Muscle layer of colon (tissue), 2 donors: ENCODE results near the gene PATL1.
A peak's percentile ranks its signal among the peaks of the same experiment; 100 is the strongest.
"Not testable (repeated sequence)": the region's sequence is repeated elsewhere in the genome, so short reads cannot be mapped to it uniquely, and the experiment has no call there.

ENCODE experiments used
- H3K27ac ChIP-seq: one replicate; pipeline ENCODE4 v1.7.0; 2013; ENCODE audit warnings: low read depth, mild to moderate bottlenecking, low read length, moderate library complexity
- H3K27me3 ChIP-seq, 2 donors: one replicate each; pipeline ENCODE4 v1.7.0; 2013; ENCODE audit warnings: low read length in 2 of 2, mild to moderate bottlenecking in 2 of 2; ENCODE audit not compliant: insufficient read depth in 2 of 2, control insufficient read depth in 1 of 2
- H3K36me3 ChIP-seq: one replicate; pipeline ENCODE4 v1.7.0; 2013; ENCODE audit warnings: mild to moderate bottlenecking, low read length; ENCODE audit not compliant: insufficient read depth
- H3K4me1 ChIP-seq: one replicate; pipeline ENCODE4 v1.7.0; 2013; ENCODE audit warnings: mild to moderate bottlenecking, low read length; ENCODE audit not compliant: insufficient read depth
- H3K4me3 ChIP-seq, 2 donors: one replicate each; pipeline ENCODE4 v1.7.0; 2013; ENCODE audit warnings: low read length in 2 of 2, low read depth in 1 of 2, mild to moderate bottlenecking in 1 of 2, moderate library complexity in 1 of 2
- H3K9ac ChIP-seq: one replicate; pipeline ENCODE4 v1.7.0; 2013; ENCODE audit warnings: low read length
- H3K9me3 ChIP-seq: one replicate; pipeline ENCODE4 v1.7.0; 2013; ENCODE audit warnings: mild to moderate bottlenecking, low read length
- donor health status: abdominal sarcoma.
- donor health status: Adenocarcinoma of cecum.

PATL1 gene

DNA sequence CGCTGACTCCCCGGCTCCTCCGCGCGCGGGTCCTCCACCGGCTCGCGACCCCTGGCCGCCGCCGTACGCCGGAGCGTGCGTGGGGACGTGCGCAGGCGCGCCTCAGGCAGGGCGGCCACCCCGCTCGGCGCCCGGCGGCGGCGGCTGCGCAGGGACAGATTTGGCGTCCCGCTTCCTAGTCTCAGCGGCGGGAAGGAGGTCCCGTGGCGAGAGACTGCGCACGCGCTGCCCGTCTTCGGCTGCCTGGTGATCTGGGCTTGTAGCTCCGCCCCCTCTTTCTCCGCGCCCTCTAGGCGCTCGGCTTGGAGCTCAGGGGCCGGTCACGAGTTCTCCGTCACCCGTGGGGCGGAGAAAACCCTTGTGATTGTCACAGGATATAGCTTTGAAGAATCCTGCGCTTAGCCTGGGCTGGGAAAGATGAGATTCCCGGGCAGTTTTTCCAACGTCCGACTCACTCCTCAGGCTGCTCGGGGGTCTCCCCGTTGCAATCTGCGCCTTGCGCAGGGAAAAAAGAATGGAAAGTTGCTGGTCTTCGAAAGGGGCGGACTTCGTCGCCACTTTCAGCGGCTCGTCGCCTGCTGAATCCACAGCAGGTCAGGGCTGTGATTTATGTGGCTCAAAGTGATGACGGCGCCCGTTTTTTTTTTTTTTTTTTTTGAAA, at the start of gene PATL1:
PATL1 (minus strand) TSS at position 88 of the 661 bp plus-strand sequence. CDS start 142 bp downstream, outside the sequence.
- Histone ChIP-seq H3K4me1 (peaks cover 22% of the 10 kb centered on the region), H3K36me3 (peaks cover 24% of the 10 kb centered on the region), H3K9me3 (no peaks in the 10 kb centered on the region), H3K9ac (peak within 1 kb of the TSS; percentile 79), H3K27me3 (no peaks in the 10 kb centered on the region), H3K27ac (peak within 1 kb of the TSS; percentile 99), H3K4me3 (peak within 1 kb of the TSS; percentile 77 to 92)

GRCh38 chr11:59716051-59716450, 47.2 kb upstream of the PATL1 start:
- Histone ChIP-seq H3K27me3 (no peaks in the 10 kb centered on the region), H3K36me3 (no peaks in the 10 kb centered on the region), H3K4me1 (no peaks in the 10 kb centered on the region), H3K4me3 (no peak overlapping the region), H3K27ac (no peak overlapping the region), H3K9me3 (no peaks in the 10 kb centered on the region), H3K9ac (no peak overlapping the region)

GRCh38 chr11:59713745-59714144, 44.9 kb upstream of the PATL1 start, which contains the start of gene OR10V1:
TSS of gene OR10V1 (minus strand) at chr11:59713845. CDS start at chr11:59713845, 0 bp downstream.
- Histone ChIP-seq H3K4me1 (no peaks in the 10 kb centered on the region), H3K9me3 (no peaks in the 10 kb centered on the region), H3K27ac (no peak within 1 kb of the TSS), H3K36me3 (no peaks in the 10 kb centered on the region), H3K27me3 (no peaks in the 10 kb centered on the region), H3K9ac (no peak within 1 kb of the TSS), H3K4me3 (no peak within 1 kb of the TSS)

DNA sequence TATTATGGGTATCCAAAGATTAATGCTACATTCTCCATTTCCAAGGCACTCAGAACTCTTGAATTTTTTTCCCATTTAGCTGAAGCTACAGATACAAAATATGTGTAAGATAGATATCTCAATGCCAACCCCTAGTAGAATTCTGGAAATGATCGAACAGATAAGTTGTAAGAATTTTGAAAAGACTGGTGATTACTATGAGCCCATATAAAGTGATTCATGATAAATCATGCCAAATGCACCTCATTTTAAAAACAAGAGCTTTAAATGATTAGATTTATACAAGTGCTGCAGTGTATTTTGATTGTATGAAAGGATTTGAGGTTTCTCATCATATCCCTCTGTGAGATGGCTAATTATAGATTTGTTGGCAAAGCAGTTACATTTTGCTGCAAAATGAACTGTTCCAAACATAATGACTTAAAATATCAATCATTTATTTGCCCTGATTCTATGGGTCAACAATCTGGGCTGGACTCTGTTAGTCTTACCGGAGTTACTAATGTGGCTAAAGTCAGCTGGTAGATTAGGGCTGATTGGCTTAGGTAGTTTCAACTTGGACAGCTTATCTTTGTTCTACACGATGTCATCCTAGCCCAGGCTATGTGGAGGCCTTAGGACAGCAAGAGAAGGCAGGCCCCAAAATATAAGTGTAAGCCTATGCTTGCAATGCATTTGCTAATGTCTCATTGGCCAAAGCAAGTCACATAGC, 41.5 kb upstream of the PATL1 start:
- no peak overlapping the region for H3K4me3 ChIP-seq
- H3K4me1 ChIP-seq: no peaks in the 10 kb centered on the region
- no peak overlapping the region for H3K9ac ChIP-seq
- no peaks in the 10 kb centered on the region for H3K27me3 ChIP-seq
- no peaks in the 10 kb centered on the region for H3K36me3 ChIP-seq
- H3K27ac ChIP-seq: no peak overlapping the region
- no peaks in the 10 kb centered on the region for H3K9me3 ChIP-seq

DNA sequence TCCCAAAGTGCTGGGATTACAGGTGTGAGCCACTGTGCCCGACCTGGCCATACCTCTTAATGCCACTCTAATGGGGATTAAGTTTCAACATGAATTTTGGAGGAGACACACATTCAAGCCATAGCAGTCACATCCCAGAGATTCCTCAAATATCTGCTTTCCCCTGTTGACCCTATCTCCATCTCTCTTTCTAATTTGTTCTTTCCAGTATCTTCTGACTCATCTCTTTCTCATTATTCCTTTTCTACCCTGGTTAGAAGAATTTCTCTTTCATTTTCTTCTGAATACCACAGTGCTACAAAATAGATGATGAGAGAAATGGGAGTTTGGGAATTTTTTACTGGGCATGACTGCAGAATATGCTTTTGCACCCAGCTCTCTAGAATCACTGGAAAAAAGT, 39.7 kb upstream of the PATL1 start:
- Histone ChIP-seq H3K9ac (no peak overlapping the region), H3K9me3 (no peaks in the 10 kb centered on the region), H3K27me3 (no peaks in the 10 kb centered on the region), H3K27ac (no peak overlapping the region), H3K36me3 (no peaks in the 10 kb centered on the region), H3K4me3 (no peak overlapping the region), H3K4me1 (no peaks in the 10 kb centered on the region)

GRCh38 chr11:59707371-59707770, 38.5 kb upstream of the PATL1 start:
- H3K27ac ChIP-seq: no peak overlapping the region
- no peaks in the 10 kb centered on the region for H3K9me3 ChIP-seq
- no peaks in the 10 kb centered on the region for H3K36me3 ChIP-seq
- H3K9ac ChIP-seq: no peak overlapping the region
- no peaks in the 10 kb centered on the region for H3K27me3 ChIP-seq
- no peaks in the 10 kb centered on the region for H3K4me1 ChIP-seq
- H3K4me3 ChIP-seq: no peak overlapping the region

DNA sequence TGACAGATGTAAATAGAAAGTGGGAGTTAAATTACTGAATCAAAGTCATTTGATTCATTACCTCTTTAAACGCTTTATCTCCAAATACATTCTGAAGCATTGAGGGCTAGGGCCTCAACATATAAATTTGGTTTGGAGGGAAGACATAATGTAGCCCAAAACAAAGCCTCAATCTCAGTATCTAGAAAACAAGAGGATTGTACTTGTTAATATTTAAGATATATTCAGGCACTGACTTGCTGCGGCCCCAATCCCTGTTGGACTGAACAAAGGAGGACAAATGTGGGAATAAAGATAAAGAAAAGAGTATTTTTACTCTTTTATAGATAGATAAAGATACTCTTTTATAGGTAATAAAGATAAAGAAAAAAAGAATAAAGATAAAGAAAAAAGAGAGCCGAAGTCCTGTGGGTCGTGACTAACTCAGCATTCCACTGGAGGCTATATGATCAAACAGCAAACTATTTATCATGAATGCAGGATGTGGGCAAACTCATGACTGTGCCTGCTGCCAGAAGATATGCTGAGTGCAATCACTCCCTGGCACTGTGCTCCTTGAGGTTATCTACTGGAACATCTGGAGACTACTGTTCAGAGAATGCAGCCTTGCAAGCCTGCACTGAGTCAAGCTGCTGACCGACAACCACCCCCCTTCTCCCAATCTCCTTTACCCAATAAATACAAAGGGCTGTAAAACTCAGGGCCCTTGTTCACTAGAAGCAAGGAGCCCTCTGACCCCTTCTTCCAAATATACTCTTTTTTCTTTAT, 37.9 kb upstream of the PATL1 start:
- Histone ChIP-seq H3K36me3 (no peaks in the 10 kb centered on the region), H3K27ac (no peak overlapping the region), H3K27me3 (no peaks in the 10 kb centered on the region), H3K9ac (no peak overlapping the region), H3K4me1 (no peaks in the 10 kb centered on the region), H3K4me3 (no peak overlapping the region), H3K9me3 (no peaks in the 10 kb centered on the region)

DNA sequence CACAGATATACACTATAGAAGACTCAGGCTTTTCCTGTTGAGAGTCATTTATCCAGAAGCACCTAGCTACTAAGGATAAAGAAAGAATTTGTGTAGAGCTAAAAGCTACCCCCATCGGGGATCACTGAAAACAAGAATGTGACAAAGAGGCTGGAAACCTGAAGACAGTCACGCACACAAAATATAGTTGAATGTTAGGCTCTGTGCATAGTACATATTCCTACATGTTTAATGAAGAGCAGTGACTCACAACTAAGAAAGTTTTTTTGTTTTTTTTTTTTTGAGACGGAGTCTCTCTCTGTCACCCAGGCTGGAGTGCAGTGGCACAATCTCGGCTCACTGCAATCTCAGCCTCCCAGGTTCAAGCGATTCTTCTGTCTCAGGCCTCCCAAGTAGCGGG, 36.5 kb upstream of the PATL1 start:
- no peak overlapping the region for H3K27ac ChIP-seq
- no peak overlapping the region for H3K4me3 ChIP-seq
- no peak overlapping the region for H3K9ac ChIP-seq
- H3K4me1 ChIP-seq: no peaks in the 10 kb centered on the region
- no peaks in the 10 kb centered on the region for H3K36me3 ChIP-seq
- no peaks in the 10 kb centered on the region for H3K9me3 ChIP-seq
- H3K27me3 ChIP-seq: no peaks in the 10 kb centered on the region

- not testable (repeated sequence) for H3K4me3 ChIP-seq, H3K36me3 ChIP-seq, H3K9me3 ChIP-seq, H3K4me1 ChIP-seq, H3K9ac ChIP-seq, H3K27me3 ChIP-seq, H3K27ac ChIP-seq
Observed at GRCh38 chr11:59703515-59703914, 34.7 kb upstream of the PATL1 start.

DNA sequence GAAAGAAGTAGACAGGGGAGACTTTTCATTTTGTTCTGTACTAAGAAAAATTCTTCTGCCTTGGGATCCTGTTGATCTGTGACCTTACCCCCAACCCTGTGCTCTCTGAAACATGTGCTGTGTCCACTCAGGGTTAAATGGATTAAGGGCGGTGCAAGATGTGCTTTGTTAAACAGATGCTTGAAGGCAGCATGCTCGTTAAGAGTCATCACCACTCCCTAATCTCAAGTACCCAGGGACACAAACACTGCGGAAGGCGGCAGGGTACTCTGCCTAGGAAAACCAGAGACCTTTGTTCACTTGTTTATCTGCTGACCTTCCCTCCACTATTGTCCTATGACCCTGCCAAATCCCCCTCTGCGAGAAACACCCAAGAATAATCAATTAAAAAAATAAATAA, 31.3 kb upstream of the PATL1 start:
- not testable (repeated sequence) for H3K36me3 ChIP-seq, H3K4me1 ChIP-seq, H3K9me3 ChIP-seq, H3K27ac ChIP-seq, H3K27me3 ChIP-seq, H3K4me3 ChIP-seq, H3K9ac ChIP-seq

DNA sequence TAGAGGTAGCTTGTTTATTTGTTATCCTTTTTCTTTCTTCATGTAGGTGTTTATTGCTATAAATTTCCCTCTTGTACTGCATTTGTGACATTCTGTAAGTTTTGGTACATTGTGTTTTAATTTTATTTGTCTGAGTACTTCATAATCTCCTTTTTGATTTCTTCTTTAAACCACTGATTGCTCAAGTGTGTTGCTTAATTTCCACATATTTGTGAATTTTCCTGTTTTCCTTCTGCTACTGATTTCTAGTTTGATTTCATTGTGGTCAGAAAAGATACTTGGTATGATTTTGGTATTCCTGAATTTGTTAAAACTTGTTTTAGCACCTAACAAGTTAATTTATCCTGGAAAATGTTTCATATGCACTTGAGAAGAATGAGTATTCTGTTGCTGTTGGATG, 29.7 kb upstream of the PATL1 start:
- no peak overlapping the region for H3K27ac ChIP-seq
- no peaks in the 10 kb centered on the region for H3K27me3 ChIP-seq
- H3K9ac ChIP-seq: no peak overlapping the region
- no peak overlapping the region for H3K4me3 ChIP-seq
- H3K9me3 ChIP-seq: no peaks in the 10 kb centered on the region
- no peaks in the 10 kb centered on the region for H3K4me1 ChIP-seq
- H3K36me3 ChIP-seq: no peaks in the 10 kb centered on the region
